GM12874 (cell line): ENCODE data around the gene PAF1.

Source experiments
- CTCF ChIP-seq: IDR thresholded peaks from 2 replicates; pipeline ENCODE4 v1.5.1; 2011; ENCODE audit warnings: low read depth, mild to moderate bottlenecking, control low read depth, low read length, moderate library complexity; ENCODE audit not compliant: insufficient read depth

Gene PAF1

DNA sequence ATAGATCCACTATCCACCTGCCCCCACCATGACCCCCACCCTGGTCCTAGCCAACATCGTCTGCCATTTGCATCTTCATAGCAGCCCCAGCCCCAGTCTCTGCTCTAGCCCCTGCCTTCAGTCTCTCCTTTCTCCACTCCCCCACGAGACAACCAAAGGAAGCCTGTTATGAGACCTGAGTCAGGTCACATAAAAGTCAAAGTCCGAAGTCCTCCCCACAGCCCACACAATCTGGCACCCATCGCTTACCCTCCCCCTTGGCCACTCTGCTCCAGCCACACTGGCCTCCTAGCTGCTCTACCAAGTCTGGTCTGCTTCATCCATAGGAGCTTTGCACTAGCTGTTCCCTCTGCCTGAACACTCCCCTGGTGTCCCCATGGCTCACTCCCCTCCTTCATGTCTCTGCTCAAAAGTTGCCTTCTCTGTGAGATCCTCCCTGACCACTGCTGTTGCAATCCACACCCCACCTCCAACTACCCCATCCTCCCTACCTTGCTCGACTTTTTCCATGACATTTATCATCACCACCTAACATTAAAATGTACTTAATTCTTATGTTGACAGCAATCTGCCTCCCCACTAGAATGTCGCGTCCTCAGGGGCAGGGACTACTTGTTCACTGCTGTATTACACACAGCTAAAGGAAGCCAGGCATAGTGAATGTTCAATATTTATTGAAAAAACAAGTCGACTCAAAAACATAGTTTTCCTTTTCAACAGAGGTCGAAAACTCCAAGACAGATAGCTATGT lies 20.4 kb upstream of the PAF1 start:
- TF ChIP-seq CTCF: no peak

DNA sequence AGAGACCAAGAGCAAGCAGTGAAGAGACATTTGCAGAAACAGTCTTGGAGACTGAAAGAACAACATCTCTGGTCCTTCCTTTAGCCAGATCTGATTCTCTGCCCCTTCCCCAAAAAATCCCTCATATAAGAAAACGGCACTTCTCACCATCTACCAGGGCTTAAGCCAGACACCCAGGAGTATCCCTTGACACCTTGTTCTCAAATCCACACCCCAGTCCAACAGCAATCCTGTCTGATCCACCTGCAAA lies 19.9 kb upstream of the PAF1 start:
- TF ChIP-seq CTCF: no peak

GRCh38 chr19:39410017-39410830 lies 19.3 kb upstream of the PAF1 start:
- no peak for TF ChIP-seq CTCF

DNA sequence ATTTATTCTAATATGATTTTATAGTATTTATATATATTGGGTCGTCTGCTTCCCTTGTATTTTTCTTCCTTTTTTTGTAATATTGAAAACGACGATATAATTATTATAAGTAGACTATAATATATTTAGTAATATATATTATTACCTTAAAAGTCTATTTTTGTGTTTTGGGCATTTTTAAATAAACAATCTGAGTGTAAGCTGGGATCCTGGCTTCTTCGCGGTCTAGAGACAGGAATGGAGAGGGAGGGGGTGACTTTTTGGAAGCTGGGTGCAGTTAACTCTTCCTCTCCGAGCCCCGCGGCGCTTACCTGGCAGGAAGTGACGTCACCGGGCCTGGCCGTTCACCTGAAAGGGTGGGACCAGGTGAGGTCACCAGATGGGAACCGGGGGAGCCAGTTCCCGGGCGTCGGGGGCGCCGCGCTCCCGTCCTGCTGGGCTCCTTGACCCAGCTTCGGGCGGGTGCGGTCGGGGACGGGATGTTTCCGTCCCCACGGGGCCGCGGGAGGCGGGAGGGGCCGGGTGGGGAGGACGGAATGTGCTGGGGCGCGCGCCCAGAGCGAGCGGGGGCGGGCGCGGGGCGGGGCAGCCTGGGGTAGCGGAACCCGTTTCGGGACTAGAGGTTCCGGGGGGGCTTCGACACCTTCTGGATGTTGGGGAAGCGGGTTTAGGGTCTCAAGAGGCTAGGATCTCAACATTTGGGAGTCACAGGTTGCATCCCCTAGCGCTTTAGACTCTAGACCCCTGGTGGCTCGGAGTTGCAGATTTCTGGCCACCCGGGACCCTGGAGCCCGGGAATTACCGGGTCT lies 18.5 kb upstream of the PAF1 start:
- no peak for TF ChIP-seq CTCF

DNA sequence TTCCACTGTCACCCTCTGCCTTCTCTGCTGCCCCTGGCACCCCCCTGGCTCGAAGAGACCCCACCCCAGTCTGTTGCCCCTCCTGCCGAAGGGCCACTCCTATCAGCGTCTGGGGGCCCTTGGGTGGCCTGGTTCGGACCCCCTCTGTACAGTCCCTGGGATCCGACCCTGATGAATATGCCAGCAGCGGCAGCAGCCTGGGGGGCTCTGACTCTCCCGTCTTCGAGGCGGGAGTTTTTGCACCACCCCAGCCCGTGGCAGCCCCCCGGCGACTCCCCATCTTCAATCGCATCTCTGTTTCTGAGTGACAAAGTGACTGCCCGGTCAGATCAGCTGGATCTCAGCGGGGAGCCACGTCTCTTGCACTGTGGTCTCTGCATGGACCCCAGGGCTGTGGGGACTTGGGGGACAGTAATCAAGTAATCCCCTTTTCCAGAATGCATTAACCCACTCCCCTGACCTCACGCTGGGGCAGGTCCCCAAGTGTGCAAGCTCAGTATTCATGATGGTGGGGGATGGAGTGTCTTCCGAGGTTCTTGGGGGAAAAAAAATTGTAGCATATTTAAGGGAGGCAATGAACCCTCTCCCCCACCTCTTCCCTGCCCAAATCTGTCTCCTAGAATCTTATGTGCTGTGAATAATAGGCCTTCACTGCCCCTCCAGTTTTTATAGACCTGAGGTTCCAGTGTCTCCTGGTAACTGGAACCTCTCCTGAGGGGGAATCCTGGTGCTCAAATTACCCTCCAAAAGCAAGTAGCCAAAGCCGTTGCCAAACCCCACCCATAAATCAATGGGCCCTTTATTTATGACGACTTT lies 17.7 kb upstream of the PAF1 start:
- no peak for TF ChIP-seq CTCF

DNA sequence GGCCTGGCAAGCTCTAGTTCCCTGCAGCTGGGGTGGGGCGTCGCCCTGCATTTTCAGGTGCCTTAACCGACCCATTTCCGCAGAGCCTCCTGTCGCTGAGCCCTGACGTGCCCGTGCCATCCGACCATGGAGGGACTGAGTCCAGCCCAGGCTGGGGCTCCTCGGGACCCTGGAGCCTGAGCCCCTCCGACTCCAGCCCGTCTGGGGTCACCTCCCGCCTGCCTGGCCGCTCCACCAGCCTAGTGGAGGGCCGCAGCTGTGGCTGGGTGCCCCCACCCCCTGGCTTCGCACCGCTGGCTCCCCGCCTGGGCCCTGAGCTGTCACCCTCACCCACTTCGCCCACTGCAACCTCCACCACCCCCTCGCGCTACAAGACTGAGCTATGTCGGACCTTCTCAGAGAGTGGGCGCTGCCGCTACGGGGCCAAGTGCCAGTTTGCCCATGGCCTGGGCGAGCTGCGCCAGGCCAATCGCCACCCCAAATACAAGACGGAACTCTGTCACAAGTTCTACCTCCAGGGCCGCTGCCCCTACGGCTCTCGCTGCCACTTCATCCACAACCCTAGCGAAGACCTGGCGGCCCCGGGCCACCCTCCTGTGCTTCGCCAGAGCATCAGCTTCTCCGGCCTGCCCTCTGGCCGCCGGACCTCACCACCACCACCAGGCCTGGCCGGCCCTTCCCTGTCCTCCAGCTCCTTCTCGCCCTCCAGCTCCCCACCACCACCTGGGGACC lies 16.9 kb upstream of the PAF1 start:
- no peak for TF ChIP-seq CTCF
